Activated naive CD4-positive, alpha-beta T cell treated with anti-CD3 and anti-CD28 coated beads for 36 hours (primary cell): ENCODE measurements around the gene KREMEN2. TPM values are rescaled to one million over a fixed set of nuclear protein-coding genes. Genes with fewer than 3 reads are reported as not detected.
A peak's percentile ranks its signal among the peaks of the same experiment; 100 is the strongest.

ENCODE experiments used
- CTCF ChIA-PET: fragments of 350-600 bp; sonication (Branson Sonifier 250); formaldehyde crosslinking; loops from one replicate; lab custom pipeline; 2021; ENCODE audit warnings: antibody characterized with exemption; lab: Charles Lee
- DNase-seq: peaks from one replicate; pipeline ENCODE4 v3.0.0-alpha.2; 2020
- H3K27ac Mint-ChIP-seq: one replicate; pipeline ENCODE4 v1.8.0; 2021; ENCODE audit warnings: mild to moderate bottlenecking, mixed read lengths
- H3K27me3 Mint-ChIP-seq: one replicate; pipeline ENCODE4 v1.8.0; 2021; ENCODE audit warnings: low read depth, mixed read lengths
- H3K36me3 Mint-ChIP-seq: one replicate; pipeline ENCODE4 v1.8.0; 2021; ENCODE audit warnings: low read depth, mixed read lengths
- H3K4me1 Mint-ChIP-seq: one replicate; pipeline ENCODE4 v1.8.0; 2021; ENCODE audit warnings: low read depth, mixed read lengths
- H3K4me3 Mint-ChIP-seq: one replicate; pipeline ENCODE4 v1.8.0; 2021; ENCODE audit warnings: mild to moderate bottlenecking, moderate library complexity, mixed read lengths
- H3K9me3 Mint-ChIP-seq: one replicate; pipeline ENCODE4 v1.8.0; 2021; ENCODE audit warnings: mixed read lengths
- intact Hi-C: fragments of 100-400 bp; cut with micrococcal nuclease; formaldehyde crosslinking; loops from one replicate; pipeline ENCODE4 v1.15.1; 2023
- total RNA-seq, 2 experiments: library from RNA; stranded (reverse); gene quantifications; one replicate each; pipeline ENCODE4 v1.2.3, GENCODE V29; 2021

KREMEN2 gene
- total RNA-seq, 2 experiments from 2014 or later, result not detected

DNA sequence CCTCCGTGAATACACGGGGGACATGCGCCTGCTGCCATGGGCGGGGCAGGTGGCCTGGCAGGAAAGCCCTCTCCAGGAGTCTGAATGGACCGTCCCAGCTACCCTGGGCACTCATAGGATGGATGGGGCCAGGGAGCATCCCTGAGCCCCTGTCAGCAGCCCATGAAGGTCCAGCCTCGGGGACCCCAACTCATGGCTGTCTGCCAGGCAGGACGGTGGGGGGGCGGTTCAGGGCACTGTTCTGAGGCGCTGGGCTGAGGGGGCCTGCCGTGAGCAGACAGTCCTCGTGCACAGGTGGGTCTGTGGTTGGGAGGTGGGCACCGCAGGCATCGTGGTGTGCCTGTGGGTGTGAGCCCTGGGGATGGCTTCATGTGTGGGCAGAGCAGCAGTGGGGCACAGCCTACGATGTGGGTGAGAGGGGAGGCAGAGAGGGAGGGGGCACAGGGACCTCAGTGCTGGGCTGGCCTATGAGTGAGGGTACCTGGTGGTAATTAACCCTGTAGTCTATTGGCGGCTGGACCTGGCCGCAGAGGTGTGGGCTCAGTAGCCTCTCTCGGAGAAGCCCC is 22.6 kb downstream of the KREMEN2 start:
- CTCF ChIA-PET, result interaction anchor here (1.2 kb wide), 1 partner anchor 43 kb away, joined by 4 read pairs; no protein-coding TSS in a partner anchor
- no peak overlapping the region for H3K27ac Mint-ChIP-seq
- no peak overlapping the region for H3K4me3 Mint-ChIP-seq
- no peaks in the 10 kb centered on the region for H3K27me3 Mint-ChIP-seq
- H3K9me3 Mint-ChIP-seq, result no peaks in the 10 kb centered on the region
- DNase-seq, result no peak
- H3K36me3 Mint-ChIP-seq, result no peaks in the 10 kb centered on the region
- peaks cover 7% of the 10 kb centered on the region for H3K4me1 Mint-ChIP-seq
- intact Hi-C loops, result no loop called here

DNA sequence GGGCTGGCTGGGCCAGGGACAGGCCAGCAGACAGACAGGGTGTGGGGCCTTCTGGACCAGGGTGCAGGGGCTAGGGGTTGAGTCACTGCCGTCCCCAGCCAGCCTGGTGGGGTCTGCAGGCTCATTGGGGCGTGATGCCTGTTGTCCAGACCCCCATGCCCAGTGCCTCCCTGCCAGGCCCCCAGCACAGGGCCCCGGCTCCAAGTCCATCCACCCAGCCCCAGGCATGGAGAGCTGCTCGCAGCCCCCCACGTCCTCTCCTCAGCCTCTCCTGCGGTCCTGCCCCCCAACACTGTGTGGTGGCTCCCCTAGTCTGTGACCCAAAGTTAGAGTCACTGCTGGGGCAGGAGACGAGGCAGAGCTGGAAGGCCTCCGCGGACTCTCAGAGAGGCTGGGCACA is 23.2 kb downstream of the KREMEN2 start:
- CTCF ChIA-PET, result no interaction called here
- intact Hi-C loops, result no loop called here
- Mint-ChIP-seq H3K4me3 (no peak overlapping the region), H3K27me3 (no peaks in the 10 kb centered on the region), H3K9me3 (no peaks in the 10 kb centered on the region), H3K27ac (no peak overlapping the region), H3K4me1 (peaks cover 6% of the 10 kb centered on the region), H3K36me3 (no peaks in the 10 kb centered on the region)
- no peak for DNase-seq

DNA sequence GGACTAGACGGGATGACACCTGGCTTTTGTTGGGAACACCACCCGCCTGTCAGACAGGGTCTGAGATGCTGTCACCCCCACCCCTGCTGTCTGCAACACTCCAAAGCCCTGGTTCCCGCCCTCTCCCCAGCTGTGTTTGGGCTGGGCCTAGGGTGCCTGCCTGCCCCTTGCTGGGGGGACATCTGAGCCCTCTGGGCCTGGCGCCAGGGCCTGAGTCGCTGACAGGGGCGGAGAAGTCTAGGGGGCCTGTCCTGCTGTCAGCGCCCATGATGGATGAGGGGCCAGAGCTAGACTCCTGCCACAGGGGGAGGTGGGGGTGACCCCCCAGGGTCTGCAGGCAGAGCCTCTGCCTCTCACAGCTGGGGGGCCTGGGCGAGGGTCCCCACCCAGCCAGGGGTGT is 23.8 kb downstream of the KREMEN2 start:
- no peaks in the 10 kb centered on the region for H3K36me3 Mint-ChIP-seq
- no peak overlapping the region for H3K4me3 Mint-ChIP-seq
- CTCF ChIA-PET, result interaction anchor here (0.5 kb wide), 1 partner anchor 27 kb away, joined by 3 read pairs; no protein-coding TSS in a partner anchor
- intact Hi-C loops, result no loop called here
- no peak overlapping the region for H3K27ac Mint-ChIP-seq
- DNase-seq, result no peak
- peaks cover 6% of the 10 kb centered on the region for H3K4me1 Mint-ChIP-seq
- H3K9me3 Mint-ChIP-seq, result no peaks in the 10 kb centered on the region
- no peaks in the 10 kb centered on the region for H3K27me3 Mint-ChIP-seq

DNA sequence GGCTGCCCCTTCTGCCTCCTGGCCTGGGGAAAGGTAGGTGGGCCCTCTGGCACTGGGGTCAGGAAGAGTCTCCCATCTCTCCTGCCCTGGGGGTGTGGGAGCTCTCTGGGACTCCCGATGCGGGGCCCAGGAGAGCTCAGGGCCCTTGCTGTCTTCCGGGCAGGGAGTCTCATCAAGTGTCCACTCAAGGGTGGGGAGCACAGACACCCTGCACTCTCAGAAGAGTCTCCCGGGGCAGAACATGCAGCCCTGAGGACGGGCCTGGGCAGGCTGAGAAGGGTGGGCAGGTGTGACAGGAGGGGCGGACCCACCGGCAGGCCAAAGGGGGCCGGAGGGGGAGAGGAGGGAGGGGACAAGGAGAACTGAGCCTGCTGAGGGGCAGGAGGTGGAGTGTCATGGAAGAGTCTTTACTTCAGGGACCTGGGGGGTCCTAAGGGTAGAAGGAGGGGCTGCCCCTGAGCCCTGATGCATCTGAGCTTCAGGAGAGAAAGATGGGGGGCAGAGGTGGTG is 24.6 kb downstream of the KREMEN2 start:
- Mint-ChIP-seq H3K36me3 (no peaks in the 10 kb centered on the region), H3K27ac (no peak overlapping the region), H3K27me3 (no peaks in the 10 kb centered on the region), H3K9me3 (no peaks in the 10 kb centered on the region), H3K4me3 (no peak overlapping the region), H3K4me1 (peaks cover 4% of the 10 kb centered on the region)
- intact Hi-C loops, result no loop called here
- DNase-seq, result no peak
- CTCF ChIA-PET, result interaction anchor here (0.5 kb wide), 1 partner anchor 28 kb away, joined by 3 read pairs; no protein-coding TSS in a partner anchor

DNA sequence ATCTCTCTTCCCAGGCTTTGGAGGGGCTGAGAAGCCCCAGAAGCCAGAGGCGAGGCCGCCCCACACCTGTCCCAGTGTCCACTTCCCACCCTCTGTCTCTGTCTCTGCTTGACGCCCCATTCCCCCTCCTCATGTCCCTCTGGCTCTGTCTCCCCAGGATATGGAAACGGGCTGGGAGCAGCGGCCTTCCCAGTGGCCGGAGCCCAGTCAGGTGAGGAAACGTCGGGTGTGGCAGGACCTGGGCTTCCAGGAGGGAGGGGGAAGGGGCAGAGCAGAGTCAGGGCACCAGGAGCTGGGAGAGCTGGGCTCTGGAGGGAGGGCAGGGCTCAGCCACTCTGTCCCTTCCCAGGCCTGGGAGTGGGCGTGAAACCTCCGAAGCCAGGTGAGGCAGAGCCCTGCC is 26.8 kb downstream of the KREMEN2 start:
- H3K4me1 Mint-ChIP-seq, result no peaks in the 10 kb centered on the region
- H3K27me3 Mint-ChIP-seq, result no peaks in the 10 kb centered on the region
- H3K4me3 Mint-ChIP-seq, result no peak overlapping the region
- no peak for DNase-seq
- H3K9me3 Mint-ChIP-seq, result no peaks in the 10 kb centered on the region
- H3K27ac Mint-ChIP-seq, result no peak overlapping the region
- H3K36me3 Mint-ChIP-seq, result no peaks in the 10 kb centered on the region
- intact Hi-C loops, result no loop called here
- CTCF ChIA-PET, result interaction anchor here (0.6 kb wide), 1 partner anchor 87 kb away, joined by 3 read pairs; no protein-coding TSS in a partner anchor

DNA sequence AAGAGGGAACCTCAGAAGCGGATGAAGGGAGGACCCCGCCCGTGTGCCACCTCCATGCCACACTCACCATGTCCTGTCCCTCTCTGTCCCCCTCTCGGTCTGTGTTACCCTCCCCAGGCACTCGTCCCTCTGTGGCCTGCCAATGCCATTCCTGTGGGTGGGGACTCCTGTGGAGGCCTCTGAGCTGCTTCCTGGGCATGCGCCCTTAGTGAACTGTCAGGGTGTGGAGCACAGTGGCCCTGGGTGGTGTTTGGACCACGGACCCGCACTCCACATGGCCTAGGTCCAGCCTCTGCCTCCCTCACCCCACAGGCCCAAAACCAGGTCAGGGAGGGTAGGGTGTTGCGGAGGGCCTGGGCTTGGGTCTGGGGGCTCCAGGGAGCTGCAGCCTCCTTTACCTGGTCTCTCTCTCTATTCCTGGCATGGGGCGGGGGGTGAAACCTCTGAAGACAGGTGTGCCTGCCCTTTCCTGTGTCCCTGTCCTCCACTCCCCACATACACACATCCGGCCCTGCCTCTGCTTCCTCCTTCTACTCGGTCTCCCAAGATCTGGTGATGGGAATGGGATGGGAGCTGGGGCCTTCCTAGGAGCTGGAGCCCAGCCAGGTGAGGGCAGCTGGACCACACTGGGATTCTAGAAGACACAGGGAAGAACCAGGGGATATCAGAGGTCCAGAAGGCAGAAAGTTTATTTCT is 27.6 kb downstream of the KREMEN2 start:
- intact Hi-C loops, result no loop called here
- no peak overlapping the region for H3K4me3 Mint-ChIP-seq
- H3K36me3 Mint-ChIP-seq, result no peaks in the 10 kb centered on the region
- DNase-seq, result no peak
- H3K27me3 Mint-ChIP-seq, result no peaks in the 10 kb centered on the region
- no peaks in the 10 kb centered on the region for H3K9me3 Mint-ChIP-seq
- no peak overlapping the region for H3K27ac Mint-ChIP-seq
- no peaks in the 10 kb centered on the region for H3K4me1 Mint-ChIP-seq
- CTCF ChIA-PET, result no interaction called here

DNA sequence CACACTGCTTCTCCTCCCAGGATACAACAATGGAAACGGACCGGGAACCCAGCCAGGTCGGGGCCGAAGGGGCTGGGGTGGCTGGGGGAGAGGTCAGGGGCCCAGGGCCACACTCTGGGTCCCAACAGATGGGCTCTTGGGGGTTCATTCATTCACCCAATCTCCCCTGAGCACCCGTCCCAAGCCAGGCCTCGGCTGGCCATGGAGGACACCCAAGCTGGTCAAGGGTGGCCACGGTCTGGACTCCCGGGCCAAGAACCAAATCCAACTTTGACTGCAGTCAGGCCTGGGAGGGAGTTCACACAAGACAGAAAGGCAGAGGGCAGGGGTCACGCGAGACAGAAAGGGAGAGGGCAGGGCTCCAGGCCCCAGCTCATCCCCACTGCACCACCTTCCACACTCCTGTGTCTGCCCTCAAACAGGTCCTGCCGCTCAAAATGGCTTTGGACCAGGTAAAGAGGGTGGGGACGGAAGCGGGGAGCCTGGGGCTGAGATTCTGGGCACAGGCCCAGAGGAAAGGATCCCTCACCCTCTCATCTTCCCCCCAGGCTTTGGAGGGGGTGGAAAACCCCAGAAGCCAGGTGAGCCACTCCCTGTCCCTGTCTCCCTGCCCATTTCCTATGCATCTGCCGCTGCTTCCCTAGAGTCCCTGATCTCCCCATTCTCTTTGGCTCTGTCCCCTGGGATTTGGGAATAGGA is 28.5 kb downstream of the KREMEN2 start:
- Mint-ChIP-seq H3K9me3 (no peaks in the 10 kb centered on the region), H3K4me3 (no peak overlapping the region), H3K4me1 (no peaks in the 10 kb centered on the region), H3K27ac (no peak overlapping the region), H3K36me3 (no peaks in the 10 kb centered on the region), H3K27me3 (no peaks in the 10 kb centered on the region)
- CTCF ChIA-PET, result no interaction called here
- intact Hi-C loops, result no loop called here
- DNase-seq, result no peak

DNA sequence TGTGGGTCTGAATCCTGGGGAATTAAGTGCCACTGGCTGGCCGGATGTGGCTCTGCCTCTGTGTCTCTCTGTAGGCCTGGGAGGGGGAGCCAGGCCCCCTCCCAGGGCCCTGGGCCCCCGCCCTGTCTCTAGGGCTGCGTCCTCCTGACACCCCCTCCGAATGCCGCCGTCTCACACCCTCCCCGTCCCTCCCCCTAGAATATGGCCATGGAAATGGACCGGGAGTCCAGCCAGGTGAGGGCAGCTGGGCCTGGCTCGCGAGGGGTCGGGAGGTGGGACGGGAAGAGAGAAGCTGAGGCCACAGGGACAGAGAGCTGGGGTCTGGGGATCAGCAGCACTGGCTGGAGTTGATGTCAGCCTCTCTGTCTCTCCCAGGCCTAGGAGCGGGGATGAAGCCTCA is 32.2 kb downstream of the KREMEN2 start:
- CTCF ChIA-PET, result no interaction called here
- no peak overlapping the region for H3K27ac Mint-ChIP-seq
- H3K27me3 Mint-ChIP-seq, result no peaks in the 10 kb centered on the region
- no peaks in the 10 kb centered on the region for H3K36me3 Mint-ChIP-seq
- intact Hi-C loops, result no loop called here
- H3K4me3 Mint-ChIP-seq, result no peak overlapping the region
- no peak for DNase-seq
- no peaks in the 10 kb centered on the region for H3K9me3 Mint-ChIP-seq
- H3K4me1 Mint-ChIP-seq, result no peaks in the 10 kb centered on the region

DNA sequence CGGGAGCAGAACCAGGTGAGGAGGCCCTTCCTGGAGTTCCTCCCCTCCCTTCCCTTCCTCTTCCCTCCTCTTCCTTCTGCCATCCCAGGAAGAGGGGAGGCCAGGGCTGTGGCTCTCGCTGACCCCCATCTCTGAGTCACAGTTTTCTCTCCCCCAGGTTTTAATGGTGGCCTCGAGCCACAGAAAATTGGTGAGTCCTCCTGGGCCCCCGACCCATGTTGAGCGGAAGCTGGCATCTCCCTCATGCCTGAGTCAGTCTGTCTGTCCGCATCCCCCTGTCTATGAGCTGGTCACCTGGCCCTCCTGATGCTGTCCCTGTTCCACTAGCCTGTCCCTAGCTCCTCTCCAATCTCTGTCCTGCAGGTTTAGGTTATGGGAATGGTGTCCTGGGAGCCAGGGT is 35.9 kb downstream of the KREMEN2 start:
- CTCF ChIA-PET, result interaction anchor here (13.3 kb wide), 1 partner anchor 27 kb away, joined by 310 read pairs; the partner anchor contains the start of genes CLDN6, HCFC1R1, THOC6 and TNFRSF12A
- H3K4me3 Mint-ChIP-seq, result no peak overlapping the region
- H3K9me3 Mint-ChIP-seq, result no peaks in the 10 kb centered on the region
- DNase-seq, result no peak
- H3K27ac Mint-ChIP-seq, result no peak overlapping the region
- no peaks in the 10 kb centered on the region for H3K4me1 Mint-ChIP-seq
- H3K27me3 Mint-ChIP-seq, result no peaks in the 10 kb centered on the region
- intact Hi-C loops, result no loop called here
- H3K36me3 Mint-ChIP-seq, result no peaks in the 10 kb centered on the region

DNA sequence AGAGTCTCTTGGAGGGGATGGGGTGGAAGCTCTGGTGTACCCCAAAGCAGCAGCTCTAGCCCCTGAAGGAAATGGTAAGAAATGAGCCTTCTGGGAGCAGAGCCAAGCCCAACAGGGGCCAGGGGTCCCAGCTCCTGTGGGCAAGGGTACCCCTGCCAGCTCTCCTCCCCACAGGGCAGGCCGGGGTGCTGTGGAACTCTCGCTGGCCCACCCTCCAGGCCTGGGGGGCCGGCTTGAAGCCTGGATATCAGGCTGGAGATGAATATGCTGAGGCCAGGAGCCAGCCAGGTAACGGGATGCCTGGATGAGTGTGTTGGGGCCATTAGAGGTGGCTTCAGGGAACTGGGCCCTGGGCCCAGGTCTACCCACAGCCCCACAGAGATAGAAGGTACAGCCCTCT is 36.5 kb downstream of the KREMEN2 start:
- no peaks in the 10 kb centered on the region for H3K36me3 Mint-ChIP-seq
- H3K9me3 Mint-ChIP-seq, result no peaks in the 10 kb centered on the region
- no peak overlapping the region for H3K27ac Mint-ChIP-seq
- no peaks in the 10 kb centered on the region for H3K4me1 Mint-ChIP-seq
- CTCF ChIA-PET, result interaction anchor here (13.3 kb wide), 1 partner anchor 26 kb away, joined by 310 read pairs; the partner anchor contains the start of genes CLDN6, HCFC1R1, THOC6 and TNFRSF12A
- no peak for DNase-seq
- H3K4me3 Mint-ChIP-seq, result no peak overlapping the region
- no peaks in the 10 kb centered on the region for H3K27me3 Mint-ChIP-seq
- intact Hi-C loops, result no loop called here

DNA sequence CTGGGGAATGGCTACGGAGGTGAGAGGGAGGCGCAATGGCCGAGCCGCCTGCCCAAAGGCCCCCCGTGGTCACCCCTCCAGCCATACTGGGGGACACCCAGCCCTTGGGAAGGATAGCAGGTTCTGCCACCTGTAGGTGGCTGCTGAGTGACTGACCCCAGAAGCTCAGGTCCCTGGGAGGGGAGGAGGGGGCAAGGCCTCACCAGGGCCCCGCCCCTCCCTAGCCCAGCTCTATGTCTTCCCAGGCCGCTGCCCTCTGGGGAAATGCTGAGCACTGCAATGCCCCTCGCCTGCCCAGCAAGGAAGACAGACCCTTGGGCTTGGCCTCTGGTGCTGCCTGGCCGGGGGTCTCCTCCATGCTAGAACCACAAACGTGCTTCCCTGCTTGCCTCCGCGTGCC is 37.2 kb downstream of the KREMEN2 start:
- Mint-ChIP-seq H3K27ac (no peak overlapping the region), H3K9me3 (no peaks in the 10 kb centered on the region), H3K4me1 (no peaks in the 10 kb centered on the region), H3K36me3 (no peaks in the 10 kb centered on the region), H3K27me3 (peaks cover 2% of the 10 kb centered on the region), H3K4me3 (no peak overlapping the region)
- DNase-seq, result no peak
- CTCF ChIA-PET, result interaction anchor here (13.3 kb wide), 1 partner anchor 25 kb away, joined by 310 read pairs; the partner anchor contains the start of genes CLDN6, HCFC1R1, THOC6 and TNFRSF12A
- intact Hi-C loops, result no loop called here

DNA sequence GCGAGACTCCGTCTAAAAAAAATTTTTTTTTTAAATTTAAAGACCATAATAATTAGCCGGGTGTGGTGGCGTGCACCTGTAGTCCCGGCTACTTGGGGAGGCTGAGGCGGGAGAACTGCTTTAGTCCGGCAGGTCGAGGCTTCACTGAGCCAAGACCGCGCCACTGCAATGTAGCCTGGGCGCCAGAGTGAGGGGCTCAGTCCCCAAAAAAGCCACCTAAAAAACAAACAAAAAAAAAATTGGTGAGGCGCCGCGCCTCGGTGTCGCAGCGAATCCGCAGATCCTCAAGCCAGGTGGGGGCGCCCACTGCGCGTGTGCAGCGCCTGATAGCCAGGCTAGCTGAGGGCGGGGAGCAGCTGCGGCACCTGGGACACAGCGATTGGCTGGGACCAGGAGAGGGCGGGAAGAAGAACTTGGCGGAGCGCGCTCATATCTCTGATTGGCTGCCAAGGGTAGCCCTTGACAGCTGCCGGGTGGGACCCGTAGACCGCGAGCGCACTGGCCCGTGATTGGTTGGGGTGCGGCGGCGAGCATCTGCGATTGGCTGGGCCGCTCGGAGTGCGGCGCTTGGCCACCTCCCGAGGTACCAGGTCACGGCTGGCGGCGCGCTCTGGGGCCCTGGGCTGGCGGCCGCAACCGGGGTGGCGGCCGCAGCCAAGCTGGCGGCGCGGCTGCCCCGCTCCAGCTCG is 39.7 kb downstream of the KREMEN2 start:
- no peaks in the 10 kb centered on the region for H3K9me3 Mint-ChIP-seq
- peak; percentile 98 for DNase-seq
- no peaks in the 10 kb centered on the region for H3K36me3 Mint-ChIP-seq
- CTCF ChIA-PET, result interaction anchor here (0.6 to 13.3 kb wide), 11 partner anchors 23 to 883 kb away, joined by 3 to 310 read pairs (median 4); partner anchors contain the start of genes BICDL2, CLDN6, HCFC1R1 and THOC6
- intact Hi-C loops, result loop anchor here (1.0 to 2.0 kb wide), 6 partner anchors 17 to 163 kb away; partner anchors contain the start of genes THOC6 and TNFRSF12A
- H3K27ac Mint-ChIP-seq, result no peak overlapping the region
- H3K4me1 Mint-ChIP-seq, result peaks cover 23% of the 10 kb centered on the region
- peak overlapping the region; percentile 49 for H3K4me3 Mint-ChIP-seq
- H3K27me3 Mint-ChIP-seq, result peaks cover 2% of the 10 kb centered on the region
